Fibroblast of skin of scalp (primary cell): ENCODE data around the gene DDX41. TPM values are rescaled to one million over a fixed set of nuclear protein-coding genes. Genes with fewer than 3 reads are reported as not detected.
A peak's percentile ranks its signal among the peaks of the same experiment; 100 is the strongest.
"Not testable (repeated sequence)": the region's sequence is repeated elsewhere in the genome, so short reads cannot be mapped to it uniquely, and the experiment has no call there.

Source experiments
- DNase-seq: peaks from one replicate; pipeline ENCODE4 v3.0.0-alpha.2; 2013
- polyA plus RNA-seq, 2 experiments: library from polyadenylated mRNA; unstranded; fragments of 120-200 nt; gene quantifications; one replicate each; pipeline ENCODE4 v1.2.1, GENCODE V29; 2013; ENCODE audit not compliant: insufficient read length in 2 of 2

The DDX41 gene
- polyA plus RNA-seq (2013, experiment 1 of 2; ENCODE audit: insufficient read length): 107 TPM
- polyA plus RNA-seq (2013, experiment 2 of 2; ENCODE audit: insufficient read length): 90.2 TPM

GRCh38 chr5:177516601-177517568, at the start of gene DDX41:
DDX41 (minus strand) TSS chr5:177516961; CDS start chr5:177516945, 16 bp downstream.
- peak; percentile 99 for DNase-seq

DNA sequence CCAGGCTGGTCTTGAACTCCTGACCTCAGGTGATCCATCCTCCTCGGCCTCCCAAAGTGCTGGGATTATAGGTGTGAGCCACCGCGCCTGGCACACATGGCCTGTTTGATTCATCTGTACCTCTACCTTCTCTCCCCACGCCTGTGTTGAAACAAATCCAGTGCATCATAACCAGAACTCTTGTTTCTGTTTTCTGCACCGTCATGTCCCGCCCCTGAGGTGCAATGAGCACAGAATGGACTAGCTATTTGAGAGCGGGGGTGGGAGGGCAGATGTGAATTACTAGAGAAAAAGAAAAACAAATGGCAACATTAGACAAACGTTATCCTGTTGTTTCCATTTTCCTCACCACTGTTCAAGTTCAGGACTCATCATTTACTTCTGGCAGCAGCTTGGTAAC, 48.3 kb upstream of the DDX41 start:
- DNase-seq: no peak

GRCh38 chr5:177559446-177559941, 42.7 kb upstream of the DDX41 start:
- not testable (repeated sequence) for DNase-seq

GRCh38 chr5:177557796-177558195, 41.0 kb upstream of the DDX41 start:
- no peak for DNase-seq

GRCh38 chr5:177557041-177557647, 40.4 kb upstream of the DDX41 start:
- DNase-seq: no peak

DNA sequence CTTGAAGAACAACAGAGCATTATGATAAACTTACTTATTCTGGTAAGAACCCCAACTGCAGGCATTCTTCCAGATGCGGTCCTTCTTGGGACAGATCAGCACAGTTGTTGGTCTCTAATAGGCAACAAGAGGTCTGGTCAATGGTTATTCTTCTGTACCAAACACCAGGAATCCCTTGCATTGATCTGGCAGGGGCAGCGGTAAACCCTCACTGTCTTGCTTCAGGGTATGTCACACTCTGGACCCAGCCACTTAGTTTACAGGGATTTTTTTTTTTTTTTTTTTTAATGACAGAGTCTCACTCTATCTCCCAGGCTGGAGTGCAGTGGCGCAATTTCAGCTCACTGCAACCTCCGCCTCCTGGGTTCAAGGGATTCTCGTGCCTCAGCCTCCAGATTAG, 38.9 kb upstream of the DDX41 start:
- DNase-seq: no peak

GRCh38 chr5:177555228-177555627, 38.5 kb upstream of the DDX41 start:
- DNase-seq: no peak

- DNase-seq: peak; percentile 92
Measured at GRCh38 chr5:177554474-177555111, 37.8 kb upstream of the DDX41 start, which contains the start of gene FAM193B. FAM193B (minus strand) TSS chr5:177554563; CDS start chr5:177554458, 105 bp downstream.

DNA sequence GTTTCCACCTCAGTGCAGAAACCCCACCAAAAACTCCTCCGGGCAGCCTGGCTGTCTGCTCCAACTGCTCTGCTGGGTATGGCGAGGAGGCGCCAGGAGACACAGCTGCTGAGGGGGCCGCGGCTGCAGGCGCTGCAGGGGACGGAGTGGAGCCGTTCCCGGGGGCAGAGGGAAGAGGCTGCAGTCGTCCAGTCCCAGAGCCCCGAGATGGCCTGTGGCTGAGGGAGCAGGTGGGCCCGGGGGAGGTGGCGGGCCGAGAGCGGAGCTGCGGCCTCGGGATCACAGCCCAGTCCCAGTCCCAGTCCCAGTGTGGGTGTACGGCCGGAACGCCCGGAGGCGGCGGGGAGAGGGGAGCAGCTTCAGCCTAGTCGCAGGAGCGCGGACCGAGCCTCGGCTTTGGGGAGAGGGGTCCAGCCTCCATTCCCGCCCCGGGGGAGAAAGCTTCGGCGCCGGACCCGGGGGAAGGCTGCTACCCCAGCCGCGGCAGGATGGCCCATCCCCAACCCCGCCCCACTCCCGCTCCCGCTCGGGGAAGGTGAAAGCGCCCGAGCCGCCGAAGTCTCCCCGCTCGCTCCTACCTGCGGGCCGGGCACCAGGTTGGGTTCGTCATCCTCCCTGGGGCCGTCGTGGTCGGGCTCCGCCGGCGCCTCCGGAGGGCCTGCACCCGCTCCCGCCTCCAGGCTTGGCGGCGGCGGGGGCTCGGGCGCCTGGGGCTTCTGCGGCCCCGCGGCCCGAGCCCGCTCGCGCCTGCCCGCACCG, 37.1 kb upstream of the DDX41 start:
- DNase-seq: no peak

DNA sequence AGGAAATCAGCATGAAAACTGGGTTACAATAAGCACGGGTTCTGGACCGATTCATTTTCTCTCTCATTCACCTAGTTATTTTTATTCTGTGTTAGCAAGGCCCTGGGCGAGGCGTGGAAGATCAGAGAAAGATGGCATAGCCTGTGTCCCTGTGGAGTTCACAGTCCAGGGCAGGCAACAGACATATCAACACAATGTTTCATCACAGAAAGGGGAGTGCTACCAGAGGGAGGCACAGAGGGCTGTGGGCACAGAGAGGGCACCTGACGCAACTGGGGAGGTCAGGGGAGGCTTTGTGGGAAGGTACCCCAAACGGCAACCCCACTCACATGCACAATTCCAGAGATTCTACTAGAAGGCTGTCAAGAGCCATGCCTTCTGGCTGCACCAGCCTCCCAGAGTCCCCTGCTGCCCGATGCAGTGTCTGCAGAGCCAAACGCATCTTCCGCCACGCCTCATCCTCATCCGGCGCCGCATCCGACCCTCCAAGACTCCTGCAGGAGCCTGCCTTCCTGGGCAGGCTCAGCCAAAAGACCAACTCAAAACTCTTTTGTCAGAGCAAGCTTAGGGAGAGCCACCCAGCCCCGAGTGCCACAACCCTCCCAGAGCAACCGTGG, 36.2 kb upstream of the DDX41 start:
- DNase-seq: peak; percentile 31

DNA sequence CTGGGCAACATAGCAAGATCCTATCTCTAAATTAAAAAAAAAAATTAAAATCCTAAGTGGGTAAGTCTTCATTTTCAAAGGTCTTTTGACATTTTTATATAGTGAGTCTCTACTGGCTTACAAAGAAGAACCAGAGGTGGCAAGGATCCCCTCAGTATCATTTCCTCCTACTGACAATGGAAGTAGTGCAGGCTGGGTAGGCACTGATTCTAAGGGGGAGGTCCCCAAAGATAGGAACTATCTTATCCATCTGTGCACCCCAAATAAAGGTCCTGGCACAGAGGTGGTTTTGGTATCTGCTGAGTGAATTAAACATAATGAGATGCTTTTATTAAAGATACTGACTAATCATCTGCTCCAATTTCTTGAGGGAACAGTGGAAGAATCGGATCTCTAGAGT, 33.4 kb upstream of the DDX41 start:
- DNase-seq: no peak

- no peak for DNase-seq
Measured at GRCh38 chr5:177548495-177548894, 31.7 kb upstream of the DDX41 start.

DNA sequence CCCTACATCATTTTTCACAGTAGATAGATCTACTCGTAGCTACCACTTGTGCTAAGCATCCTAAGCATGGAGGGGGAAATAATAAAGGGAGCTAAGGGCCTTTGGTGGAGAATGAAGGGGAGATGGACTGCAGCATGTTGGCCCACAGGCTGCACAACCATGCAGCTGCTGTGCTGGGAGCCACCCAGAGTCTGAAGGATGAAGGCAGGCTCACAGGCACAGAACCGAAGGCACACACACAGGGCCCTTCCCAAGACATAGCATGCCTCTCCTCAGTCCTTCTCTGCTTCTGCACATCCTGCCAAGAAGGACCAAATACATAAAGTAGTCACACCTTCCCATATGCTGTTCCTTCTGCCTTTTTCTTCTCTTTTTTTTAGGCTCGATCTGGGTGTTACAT, 31.0 kb upstream of the DDX41 start:
- DNase-seq: no peak

DNA sequence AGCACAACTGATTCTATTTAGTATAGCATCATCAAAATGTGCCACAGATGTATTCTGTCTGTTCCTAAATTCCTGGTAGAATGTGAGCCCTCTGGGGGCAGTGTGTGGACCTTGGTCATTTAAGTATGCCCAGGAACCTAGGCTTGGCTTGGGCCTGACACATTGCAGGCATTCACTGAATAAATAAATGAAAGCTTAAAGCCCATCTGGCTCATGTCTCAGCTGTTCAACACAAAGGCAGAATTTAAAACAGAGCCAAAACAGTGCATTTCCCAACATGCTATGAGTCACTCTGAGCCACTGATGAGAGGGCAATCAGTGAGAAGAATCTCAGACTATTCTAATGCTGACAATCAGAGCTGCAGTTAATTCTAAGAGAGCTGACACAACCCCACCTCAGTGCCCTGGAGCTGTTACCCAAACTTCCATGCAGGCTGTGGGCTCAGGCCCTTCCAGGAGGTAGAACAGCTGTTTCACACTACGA, 29.5 kb upstream of the DDX41 start:
- DNase-seq: peak; percentile 98

- DNase-seq: peak; percentile 95
Measured at GRCh38 chr5:177545487-177546257, 28.9 kb upstream of the DDX41 start.

DNA sequence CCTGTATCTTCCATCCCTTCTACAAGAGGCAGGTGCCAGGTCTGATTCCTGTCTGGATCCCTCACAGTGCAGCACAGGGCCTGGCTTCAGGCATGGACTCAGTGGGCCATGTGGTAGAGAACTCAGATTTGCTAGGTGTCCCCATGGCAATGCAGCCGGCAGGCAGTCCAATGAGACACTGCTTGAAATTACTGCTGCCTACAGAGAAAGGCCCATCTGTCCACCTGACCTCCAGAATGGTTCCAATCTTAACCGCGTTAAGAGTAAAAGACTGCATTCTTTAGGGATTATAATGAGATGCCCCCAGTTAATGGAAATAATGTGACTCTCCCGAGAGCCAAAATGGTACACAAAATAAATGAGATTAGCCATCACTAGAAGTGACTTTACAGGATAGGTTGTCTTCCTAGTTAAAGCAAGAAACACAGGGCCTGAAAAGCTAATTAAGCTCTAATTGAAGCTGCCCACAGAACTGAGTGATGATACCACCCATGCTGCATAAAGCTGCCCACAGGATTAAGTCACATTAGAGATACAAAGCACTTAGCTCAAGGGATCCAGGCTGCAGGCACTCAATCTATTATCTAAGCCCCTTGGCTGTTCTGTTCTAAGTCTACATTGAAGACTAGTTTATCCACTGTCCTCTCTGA, 26.2 kb upstream of the DDX41 start:
- no peak for DNase-seq

DNA sequence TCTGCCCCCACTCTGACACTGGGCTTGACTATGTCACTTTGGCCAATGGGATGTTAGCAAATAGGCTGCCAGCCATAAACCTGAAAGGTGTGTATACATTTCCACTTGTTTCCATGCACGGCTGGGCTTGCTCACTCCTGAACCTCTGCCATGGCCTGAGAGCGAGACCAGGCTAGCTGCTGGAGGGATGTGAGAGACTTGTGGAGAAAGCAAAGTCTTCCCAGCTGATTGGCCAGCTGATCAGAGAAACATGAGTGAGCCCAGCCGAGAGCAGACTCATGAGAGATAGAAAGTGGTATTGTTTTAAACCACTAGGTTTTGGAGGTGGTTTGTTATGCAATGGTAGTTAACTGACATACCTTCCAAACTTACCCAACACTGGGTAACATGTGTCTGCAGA, 23.7 kb upstream of the DDX41 start:
- DNase-seq: no peak

DNA sequence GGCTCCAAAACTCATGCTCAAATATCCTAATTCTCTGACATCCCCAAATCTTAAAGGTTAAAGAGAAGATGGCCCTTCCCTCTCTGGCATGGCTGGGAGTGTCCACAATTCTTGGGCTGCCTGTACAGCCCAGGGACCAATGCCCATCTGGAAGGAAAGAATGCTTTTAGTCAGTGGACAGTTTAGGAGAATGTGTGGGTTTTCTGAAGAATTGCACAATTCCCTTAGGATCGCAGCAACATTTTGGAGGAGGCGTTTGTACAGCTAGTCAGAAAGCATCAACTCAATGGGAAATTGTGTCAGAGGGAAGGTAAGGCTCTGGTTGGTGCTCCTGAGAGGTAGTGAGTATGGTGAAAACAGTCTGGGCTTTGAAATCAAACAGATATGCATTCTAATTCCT, 22.6 kb upstream of the DDX41 start:
- peak; percentile 88 for DNase-seq

GRCh38 chr5:177538876-177539275, 22.1 kb upstream of the DDX41 start:
- no peak for DNase-seq
